Cerebellar cortex (tissue), 1 donor: Measurements from ENCODE around the gene CNN2.

ENCODE experiments used
- DNase-seq: peaks from one replicate; pipeline ENCODE4 v3.0.0-alpha.2; 2015; ENCODE audit warnings: low spot score

CNN2 gene

DNA sequence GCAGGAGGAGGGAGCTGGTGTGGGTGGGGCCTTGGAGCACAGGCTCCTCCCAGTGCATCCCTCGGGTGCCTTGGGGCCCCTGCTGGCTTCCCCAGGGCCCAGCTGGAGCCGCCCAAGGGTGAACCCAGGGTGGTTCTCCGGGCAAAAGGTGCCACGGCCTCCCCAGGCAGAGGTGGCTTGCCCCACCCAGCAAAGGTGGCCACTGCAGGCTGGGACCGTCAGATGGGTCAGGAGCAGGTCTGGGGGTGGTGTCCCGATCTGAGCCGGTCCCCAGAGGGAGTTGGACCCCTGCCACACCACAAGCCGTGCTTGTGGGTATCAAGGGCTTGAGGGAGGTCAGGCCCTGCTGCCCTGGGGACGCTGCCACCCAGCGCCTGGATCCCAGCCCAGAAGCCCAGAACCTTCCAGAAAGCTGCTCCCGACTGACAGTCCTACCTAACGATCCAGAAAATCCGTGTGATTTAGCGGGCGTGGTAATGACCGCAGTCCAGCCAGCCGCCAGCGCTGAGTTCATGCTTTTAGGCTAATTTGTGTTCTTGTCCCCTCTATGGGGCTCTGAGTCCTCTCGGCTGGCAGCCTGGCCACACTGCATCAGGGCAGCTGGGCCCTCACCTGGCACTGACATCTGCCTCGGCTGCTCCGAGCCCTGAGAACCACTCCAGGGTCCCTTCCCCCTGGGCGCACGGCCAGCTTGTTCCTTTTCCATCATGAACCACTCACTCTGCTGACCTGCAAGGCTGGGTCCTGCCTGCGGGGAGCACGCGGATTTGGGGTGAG is 31.2 kb upstream of the CNN2 start:
- no peak for DNase-seq

DNA sequence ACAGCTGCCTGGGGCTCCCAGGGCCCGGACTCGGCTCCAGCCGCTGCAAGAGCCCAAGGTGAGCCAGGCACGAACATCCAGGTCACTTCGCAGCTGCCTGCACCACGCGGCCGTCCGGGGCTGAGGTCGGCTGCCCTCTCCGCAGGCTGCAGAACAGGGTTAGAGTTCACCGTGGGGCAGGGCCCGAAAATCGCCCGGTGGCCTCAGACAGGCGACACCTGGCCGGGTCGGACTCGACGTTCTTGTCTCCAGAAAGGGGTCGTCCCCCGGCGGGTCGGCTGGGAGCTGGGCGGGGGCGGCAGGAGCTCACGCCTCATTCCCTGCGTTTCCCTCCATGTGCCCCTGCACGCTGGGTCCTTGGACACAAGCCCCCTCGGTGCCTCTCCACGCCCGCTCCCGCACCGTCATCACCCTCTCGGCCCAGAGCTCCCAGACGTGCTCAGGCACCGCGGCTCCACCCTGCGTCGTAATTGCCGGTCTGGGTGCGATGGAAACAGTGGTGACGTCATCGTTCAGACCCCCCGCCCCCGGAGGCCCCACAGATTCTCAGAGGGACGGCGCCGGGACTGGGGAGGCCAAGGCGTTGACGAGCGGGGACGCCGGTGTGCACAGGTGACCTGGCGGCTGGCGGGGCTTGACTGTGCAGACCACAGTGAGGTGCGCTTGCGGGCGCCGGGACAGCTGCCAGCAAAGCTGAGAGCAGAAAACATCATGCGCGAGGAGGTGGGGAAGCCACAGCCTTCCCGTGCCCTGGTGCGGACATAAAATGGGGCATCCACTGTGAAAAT is 30.2 kb upstream of the CNN2 start:
- DNase-seq, result no peak

DNA sequence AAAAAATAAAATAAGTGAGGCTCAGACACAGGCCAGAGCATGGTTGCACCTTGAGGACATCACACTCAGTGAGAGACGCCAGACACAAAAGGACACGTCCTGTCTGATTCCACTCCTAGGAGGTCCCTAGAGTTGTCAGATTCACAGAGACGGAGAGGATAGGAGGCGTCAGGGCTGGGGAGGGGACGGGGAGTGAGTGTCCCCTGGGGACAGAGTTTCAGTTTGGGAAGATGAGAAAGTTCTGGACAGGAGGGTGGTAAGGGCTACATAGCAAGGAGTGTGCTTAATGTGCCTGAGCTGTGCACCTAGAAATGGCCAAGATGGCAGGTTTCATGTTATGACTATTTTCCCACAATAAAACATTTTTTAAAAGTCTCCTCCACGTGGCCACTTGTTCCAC is 28.3 kb upstream of the CNN2 start:
- no peak for DNase-seq

DNA sequence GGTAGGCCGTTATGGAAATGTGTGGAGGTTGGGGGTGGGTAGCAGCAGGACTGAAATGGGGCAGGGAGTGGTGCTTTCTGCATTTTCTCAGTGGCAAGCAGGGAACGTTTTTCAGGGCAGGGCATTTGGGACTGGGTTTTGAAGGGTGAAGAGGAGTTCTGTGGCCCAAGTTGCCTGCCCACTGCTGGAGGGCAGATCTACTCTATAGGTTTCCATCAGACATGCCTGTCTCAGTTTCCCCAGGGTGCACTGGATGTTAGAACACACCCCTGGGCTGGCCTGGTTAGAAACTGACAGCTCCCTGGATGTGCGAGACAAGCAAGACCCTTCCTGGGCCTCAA is 27.1 kb upstream of the CNN2 start:
- DNase-seq, result no peak

DNA sequence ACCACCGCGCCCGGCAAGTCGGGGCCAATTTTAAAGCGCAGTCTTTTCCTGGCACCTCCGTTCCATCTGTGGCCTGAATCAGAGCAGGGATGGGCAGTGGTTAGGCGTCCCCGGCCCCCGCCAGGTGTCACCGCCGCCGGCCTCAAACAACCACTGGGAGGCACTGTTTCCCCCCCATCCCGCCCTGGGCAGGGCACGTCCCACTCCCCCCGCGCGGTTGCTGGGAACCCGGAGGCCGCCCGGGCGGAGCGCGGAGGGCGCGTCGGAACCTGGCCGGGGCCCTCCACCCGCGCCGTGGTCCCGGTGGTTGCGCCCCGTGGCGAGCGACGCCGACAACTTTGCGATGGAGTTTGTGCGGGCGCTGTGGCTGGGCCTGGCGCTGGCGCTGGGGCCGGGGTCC is 26.3 kb upstream of the CNN2 start, which contains the start of gene GRIN3B:
GRIN3B (plus strand) TSS at position 325 of the 400 bp plus-strand sequence; CDS start at position 344, 19 bp downstream.
- DNase-seq, result no peak

DNA sequence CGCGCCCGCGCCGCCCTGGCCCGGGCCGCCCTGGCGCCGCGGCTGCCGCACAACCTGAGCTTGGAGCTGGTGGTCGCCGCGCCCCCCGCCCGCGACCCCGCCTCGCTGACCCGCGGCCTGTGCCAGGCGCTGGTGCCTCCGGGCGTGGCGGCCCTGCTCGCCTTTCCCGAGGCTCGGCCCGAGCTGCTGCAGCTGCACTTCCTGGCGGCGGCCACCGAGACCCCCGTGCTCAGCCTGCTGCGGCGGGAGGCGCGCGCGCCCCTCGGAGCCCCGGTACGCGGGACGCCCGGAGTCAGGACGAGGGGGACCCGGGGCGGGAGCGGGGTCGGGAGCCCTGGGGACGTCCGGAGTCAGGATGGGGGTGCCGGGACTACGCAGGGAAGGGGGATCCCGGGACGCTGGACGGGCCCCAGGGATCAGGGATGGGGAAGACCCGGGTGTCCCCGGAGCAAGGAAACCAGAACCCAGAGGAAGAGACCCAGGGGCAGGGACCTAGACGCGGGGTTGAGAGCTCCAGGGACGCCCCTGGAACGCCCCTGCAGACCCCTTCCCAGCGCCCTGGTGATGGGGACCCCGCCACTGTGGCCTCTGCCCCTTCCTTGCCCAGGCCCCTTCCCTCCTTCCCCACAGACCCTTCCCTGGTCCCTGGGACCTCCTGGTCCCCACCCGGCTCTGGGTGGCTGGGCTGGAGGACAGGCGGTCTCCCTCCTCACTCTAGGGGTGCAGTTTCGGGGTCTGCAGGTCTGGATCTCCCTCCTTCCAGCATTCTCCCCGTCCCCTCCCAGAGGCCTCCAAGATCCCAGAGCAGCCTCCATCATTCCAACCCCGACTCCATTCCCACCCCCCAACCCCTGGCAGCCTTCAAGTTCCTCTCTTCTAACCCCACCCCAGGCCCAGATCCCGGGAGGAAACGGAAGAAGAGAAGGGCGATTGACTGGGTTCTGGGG is 25.5 kb upstream of the CNN2 start:
- DNase-seq, result no peak

DNA sequence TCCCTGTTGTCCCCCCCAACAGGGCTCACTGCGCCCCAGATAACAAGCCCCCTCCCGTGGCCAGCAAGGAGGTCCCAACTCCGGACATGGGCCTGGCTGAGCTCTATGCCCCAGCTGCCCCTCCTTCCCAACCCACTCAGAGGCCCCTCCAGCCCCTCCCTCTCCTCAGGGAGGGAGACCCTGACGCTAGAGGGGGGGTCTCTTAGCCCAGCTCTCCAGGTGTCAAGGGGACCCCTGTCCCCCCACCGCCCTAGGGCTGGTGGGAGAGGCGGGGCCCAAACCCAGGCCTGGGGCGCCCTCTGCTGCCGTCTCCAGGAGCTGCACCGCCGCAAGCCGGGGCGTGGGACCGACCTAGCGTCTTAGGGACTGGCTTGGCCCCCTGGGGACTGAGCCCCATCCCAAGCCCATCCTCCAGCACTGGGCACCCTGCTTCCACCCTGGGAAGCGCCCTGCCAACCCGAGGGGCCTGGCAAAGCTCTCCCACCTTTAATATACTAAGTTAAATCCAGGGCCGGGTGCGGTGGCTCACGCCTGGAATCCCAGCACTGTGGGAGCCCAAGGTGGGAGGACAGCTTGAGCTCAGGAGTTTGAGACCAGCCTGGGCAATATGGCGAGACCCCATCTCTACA is 24.8 kb upstream of the CNN2 start:
- DNase-seq, result no peak

DNA sequence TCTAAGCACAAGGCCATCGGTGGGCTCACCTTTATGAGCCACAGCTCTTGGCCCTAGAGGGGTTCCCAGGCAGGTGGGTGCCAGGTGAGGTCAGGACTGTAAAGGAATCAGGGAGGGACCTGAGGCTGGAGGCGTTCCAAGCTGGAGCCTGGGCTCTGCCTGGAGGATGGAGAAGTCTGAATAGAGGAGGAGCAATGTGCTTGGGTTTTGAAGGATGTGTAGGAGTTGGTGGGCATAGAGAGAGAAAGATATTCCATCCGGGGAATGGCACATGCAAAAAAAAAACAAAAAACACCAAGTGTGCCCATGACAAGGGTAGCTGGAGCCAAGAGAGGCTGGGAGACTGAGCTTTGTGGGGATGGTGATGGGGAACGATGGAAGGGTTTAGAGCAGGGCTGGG is 23.8 kb upstream of the CNN2 start:
- no peak for DNase-seq

DNA sequence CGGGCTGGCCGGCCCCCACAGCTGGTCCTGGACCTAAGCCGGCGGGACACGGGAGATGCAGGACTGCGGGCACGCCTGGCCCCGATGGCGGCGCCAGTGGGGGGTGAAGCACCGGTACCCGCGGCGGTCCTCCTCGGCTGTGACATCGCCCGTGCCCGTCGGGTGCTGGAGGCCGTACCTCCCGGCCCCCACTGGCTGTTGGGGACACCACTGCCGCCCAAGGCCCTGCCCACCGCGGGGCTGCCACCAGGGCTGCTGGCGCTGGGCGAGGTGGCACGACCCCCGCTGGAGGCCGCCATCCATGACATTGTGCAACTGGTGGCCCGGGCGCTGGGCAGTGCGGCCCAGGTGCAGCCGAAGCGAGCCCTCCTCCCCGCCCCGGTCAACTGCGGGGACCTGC is 23.1 kb upstream of the CNN2 start:
- no peak for DNase-seq

DNA sequence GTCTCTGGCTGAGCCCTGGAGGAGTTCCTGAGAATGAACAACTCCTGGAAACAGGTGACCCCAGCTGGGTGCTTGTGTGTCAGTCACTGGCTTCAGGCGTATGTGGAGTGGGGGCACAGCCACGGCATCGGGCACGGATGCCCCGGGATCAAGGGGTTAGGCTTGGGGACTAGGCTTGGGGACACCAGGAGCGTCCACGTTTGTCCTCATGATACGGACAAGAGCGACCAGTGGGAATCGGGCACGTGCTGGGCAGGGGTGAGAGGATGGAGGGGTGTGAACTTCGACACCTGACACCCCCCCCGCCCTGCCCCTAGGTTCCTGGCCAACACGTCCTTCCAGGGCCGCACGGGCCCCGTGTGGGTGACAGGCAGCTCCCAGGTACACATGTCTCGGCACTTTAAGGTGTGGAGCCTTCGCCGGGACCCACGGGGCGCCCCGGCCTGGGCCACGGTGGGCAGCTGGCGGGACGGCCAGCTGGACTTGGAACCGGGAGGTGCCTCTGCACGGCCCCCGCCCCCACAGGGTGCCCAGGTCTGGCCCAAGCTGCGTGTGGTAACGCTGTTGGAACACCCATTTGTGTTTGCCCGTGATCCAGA is 22.1 kb upstream of the CNN2 start:
- DNase-seq, result no peak

DNA sequence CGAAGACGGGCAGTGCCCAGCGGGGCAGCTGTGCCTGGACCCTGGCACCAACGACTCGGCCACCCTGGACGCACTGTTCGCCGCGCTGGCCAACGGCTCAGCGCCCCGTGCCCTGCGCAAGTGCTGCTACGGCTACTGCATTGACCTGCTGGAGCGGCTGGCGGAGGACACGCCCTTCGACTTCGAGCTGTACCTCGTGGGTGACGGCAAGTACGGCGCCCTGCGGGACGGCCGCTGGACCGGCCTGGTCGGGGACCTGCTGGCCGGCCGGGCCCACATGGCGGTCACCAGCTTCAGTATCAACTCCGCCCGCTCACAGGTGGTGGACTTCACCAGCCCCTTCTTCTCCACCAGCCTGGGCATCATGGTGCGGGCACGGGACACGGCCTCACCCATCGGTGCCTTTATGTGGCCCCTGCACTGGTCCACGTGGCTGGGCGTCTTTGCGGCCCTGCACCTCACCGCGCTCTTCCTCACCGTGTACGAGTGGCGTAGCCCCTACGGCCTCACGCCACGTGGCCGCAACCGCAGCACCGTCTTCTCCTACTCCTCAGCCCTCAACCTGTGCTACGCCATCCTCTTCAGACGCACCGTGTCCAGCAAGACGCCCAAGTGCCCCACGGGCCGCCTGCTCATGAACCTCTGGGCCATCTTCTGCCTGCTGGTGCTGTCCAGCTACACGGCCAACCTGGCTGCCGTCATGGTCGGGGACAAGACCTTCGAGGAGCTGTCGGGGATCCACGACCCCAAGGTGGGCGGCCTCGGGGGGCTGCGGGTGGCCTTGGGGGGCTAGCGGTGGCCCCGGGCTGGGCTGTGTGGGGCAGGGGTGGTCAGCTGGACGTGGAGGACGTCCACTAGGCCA is 21.4 kb upstream of the CNN2 start:
- DNase-seq, result no peak

DNA sequence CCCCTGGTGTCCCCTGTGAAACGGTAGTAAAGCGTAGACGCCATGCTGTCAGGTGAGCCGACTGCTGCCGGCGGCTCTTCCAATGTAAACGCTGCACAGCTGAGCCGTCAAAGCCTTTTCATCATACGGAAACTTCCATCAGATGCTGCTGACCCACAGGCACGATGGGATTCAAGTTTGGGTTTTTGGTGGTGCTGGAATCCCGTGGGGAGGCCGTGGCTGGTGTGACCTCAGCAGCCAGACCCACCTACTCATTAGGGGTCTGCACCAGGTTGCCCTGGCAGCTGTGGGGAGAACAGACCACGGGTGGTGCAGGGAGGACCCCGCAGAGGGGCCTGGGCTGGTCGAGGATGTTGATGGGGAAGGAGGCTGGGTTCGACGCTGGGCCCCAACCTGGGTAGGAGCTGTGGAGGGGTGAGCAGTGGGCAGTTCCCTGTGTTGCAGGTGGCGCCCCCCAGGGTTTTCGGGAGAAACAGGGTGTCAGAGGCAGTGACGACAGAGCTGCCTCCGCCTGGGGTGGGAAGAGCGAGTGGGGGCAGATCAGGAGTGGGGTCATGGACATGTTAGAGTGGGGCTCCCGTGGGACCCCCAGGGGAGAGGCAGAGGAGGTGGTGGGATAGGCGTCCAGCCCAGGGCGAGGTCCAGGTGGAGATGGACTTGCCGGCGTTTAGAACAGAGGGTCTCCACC is 19.6 kb upstream of the CNN2 start:
- no peak for DNase-seq

DNA sequence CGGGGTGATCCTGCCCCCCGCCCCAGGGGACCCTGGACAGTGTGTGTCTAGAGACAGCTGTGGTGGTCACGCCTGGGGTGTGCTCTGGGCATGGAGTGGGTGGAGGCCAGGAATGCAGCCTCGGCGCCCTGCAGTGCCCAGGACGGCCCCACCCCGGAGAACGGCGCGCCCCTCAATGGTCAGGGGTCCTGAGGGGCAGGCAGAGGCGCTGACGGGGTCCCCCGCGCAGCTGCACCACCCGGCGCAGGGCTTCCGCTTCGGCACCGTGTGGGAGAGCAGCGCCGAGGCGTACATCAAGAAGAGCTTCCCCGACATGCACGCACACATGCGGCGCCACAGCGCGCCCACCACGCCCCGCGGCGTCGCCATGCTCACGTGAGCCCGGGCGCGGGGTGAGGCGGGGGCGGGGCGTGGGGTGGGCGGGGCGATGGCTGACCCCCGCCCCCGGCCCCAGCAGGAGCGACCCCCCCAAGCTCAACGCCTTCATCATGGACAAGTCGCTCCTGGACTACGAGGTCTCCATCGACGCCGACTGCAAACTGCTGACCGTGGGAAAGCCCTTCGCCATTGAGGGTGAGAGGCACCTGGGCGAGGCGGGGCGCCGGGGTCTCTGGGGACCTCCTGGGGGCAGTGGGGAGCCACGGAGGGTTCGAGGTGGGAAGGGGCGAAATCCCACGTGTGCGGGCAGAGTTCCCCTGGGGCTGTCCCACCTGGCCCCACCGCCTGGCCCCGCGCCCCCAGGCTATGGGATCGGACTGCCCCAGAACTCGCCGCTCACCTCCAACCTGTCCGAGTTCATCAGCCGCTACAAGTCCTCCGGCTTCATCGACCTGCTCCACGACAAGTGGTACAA is 18.8 kb upstream of the CNN2 start:
- DNase-seq, result no peak

DNA sequence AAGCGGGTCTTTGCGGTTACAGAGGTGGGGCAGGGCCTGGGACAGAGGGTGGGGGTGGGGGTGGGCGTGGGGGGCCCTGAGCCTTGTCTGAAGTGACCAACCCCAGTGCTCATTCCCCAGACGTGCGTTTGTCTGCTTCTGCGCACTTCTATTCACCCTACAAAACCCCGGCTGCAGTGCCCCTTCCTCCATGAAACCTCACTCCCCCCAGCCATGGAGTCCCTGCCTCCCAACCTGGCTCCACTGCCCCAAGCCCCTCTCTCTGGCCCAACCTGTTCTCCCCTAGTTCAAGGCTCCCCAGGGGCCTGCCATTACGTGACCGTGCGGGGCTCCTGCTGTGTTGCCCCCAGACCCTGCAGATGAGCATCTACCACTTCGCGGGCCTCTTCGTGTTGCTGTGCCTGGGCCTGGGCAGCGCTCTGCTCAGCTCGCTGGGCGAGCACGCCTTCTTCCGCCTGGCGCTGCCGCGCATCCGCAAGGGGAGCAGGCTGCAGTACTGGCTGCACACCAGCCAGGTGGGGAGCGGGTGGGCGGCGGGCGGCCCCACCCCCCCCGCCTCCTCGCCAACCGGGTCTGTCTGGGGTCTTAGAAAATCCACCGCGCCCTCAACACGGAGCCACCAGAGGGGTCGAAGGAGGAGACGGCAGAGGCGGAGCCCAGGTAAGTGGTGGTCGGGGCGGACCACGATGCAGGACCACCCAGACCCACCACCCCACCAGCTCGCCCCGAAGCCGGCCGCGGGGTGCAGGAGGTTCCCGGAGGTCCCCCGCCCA is 18.0 kb upstream of the CNN2 start:
- no peak for DNase-seq

DNA sequence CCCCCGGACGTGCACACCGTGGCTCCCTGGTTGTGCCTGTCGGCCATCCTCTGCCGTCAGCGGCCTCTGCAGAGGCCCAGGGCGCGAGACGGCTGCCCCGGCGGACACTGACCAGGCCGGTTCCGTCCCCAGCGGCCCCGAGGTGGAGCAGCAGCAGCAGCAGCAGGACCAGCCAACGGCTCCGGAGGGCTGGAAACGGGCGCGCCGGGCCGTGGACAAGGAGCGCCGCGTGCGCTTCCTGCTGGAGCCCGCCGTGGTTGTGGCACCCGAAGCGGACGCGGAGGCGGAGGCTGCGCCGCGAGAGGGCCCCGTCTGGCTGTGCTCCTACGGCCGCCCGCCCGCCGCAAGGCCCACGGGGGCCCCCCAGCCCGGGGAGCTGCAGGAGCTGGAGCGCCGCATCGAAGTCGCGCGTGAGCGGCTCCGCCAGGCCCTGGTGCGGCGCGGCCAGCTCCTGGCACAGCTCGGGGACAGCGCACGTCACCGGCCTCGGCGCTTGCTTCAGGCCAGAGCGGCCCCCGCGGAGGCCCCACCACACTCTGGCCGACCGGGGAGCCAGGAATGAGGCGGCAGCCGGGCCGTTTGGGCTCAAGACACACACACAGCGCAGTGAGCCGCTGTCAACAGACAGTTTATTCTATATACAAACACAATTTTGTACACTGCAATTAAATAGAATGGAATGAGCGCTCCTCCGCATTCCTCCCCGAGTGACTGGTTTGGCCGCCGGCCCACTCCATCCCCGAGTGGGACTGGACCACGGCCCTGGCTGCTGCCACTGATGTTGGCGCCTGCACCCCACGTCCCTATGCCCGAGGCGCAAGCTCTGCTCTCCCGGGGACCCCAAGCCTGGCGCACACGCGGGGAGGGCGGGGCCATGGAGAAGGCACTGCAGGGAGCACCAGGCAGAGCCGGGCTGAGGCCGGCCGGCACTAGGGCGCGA is 17.1 kb upstream of the CNN2 start:
- no peak for DNase-seq

DNA sequence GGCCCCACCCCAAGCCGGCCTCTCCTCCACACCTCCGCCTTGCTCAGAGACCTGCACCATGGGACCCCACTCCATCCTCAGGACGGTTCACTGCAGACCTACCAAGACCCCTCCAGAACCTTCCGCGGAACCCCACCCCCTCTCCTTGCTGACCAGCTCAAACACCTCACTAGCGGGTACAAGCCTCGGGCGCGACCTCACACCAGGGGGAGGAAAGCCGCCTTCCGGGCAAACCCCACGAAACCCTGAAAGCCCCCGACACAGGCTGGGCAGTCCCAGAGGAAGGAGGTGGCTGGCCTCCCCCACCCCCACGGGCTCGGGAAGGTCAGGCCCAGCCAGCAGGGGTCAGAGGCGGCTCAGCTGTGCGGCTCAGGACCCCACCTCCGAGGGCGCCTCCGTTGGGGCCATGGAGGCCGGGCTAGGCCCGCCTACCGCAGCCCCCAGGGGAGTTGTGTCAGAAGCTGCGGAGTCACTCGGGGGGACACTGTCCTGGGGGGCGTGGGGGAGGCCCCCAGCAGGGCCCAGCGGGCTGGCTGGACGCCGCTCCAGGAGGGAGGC is 16.3 kb upstream of the CNN2 start:
- no peak for DNase-seq
